Astrocyte of the spinal cord (primary cell): ENCODE data around the gene MFSD2B.
"Not testable (repeated sequence)": the region's sequence is repeated elsewhere in the genome, so short reads cannot be mapped to it uniquely, and the experiment has no call there.

Source experiments
- DNase-seq: peaks from one replicate; pipeline ENCODE4 v3.0.0; 2011; ENCODE audit warnings: low read depth, low spot score
- H3K4me3 ChIP-seq: 2 replicates; pipeline ENCODE4 v1.5.1; 2011; ENCODE audit warnings: low read depth, mild to moderate bottlenecking, low read length, moderate library complexity
- in situ Hi-C: cut with HindIII; loops from 2 replicates; pipeline ENCODE4 v1.10.0; 2017; ENCODE audit warnings: low sequenced_read_pairs
- TF ChIP-seq, protein P1 (sequence below): IDR thresholded peaks from 2 replicates; pipeline ENCODE4 v1.5.1; 2012; ENCODE audit warnings: low read depth, mild to moderate bottlenecking, low read length, inconsistent platforms

Gene MFSD2B

DNA sequence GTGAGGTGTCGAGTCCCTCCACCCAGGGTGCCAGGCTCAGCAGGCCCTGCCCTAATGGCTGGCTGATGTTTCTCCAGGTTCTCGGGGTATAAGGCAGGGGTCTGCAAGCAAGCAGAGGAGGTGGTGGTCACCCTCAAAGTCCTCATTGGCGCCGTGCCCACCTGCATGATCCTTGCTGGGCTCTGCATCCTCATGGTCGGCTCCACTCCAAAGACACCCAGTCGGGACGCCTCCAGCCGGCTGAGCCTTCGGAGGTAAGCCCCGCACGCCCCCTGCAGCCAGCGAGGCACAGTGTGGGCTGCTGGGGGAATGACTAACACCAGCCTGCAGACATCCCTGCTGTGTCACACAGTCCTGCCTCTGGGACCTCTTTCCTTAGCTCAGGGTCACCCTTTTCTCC is 14.1 kb downstream of the MFSD2B start:
- no peak overlapping the region for H3K4me3 ChIP-seq
- in situ Hi-C loops, result no loop called here
- TF ChIP-seq, protein P1, sequence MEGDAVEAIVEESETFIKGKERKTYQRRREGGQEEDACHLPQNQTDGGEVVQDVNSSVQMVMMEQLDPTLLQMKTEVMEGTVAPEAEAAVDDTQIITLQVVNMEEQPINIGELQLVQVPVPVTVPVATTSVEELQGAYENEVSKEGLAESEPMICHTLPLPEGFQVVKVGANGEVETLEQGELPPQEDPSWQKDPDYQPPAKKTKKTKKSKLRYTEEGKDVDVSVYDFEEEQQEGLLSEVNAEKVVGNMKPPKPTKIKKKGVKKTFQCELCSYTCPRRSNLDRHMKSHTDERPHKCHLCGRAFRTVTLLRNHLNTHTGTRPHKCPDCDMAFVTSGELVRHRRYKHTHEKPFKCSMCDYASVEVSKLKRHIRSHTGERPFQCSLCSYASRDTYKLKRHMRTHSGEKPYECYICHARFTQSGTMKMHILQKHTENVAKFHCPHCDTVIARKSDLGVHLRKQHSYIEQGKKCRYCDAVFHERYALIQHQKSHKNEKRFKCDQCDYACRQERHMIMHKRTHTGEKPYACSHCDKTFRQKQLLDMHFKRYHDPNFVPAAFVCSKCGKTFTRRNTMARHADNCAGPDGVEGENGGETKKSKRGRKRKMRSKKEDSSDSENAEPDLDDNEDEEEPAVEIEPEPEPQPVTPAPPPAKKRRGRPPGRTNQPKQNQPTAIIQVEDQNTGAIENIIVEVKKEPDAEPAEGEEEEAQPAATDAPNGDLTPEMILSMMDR, result peak; percentile 57
- DNase-seq, result peak; percentile 29

DNA sequence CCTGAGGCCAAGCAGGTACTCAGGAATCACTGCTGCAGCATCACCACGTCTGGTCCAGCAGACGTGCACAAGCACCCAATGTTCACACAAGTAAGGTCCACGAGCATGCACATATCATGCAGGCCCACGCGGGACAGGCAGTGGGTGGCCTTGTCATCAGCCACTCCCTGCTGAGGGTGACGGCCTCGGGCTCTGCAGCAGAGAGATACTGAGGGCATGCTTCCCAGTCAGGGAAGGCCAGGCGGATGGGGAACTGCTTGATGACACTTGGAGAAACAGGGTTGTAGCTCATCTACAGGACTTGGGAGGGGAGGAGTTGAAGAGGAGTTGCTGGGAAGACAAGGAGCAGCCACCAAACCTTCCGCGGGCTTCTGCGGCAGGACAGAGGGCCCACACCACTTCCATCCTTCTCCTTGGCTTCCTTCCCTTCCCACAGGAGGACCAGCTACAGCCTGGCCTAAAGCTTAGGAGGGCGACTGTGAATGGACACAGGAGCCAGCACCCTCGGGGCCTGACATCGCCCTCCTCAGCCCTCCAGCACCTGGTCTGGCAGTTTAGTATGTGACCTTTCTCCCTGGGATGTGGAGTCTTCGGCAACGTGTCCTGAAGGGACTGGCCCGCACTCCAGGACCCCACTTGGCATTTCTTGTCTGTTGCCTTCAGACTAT is 15.2 kb downstream of the MFSD2B start:
- in situ Hi-C loops, result no loop called here
- no peak for DNase-seq
- no peak overlapping the region for H3K4me3 ChIP-seq
- TF ChIP-seq, protein P1, result no peak

DNA sequence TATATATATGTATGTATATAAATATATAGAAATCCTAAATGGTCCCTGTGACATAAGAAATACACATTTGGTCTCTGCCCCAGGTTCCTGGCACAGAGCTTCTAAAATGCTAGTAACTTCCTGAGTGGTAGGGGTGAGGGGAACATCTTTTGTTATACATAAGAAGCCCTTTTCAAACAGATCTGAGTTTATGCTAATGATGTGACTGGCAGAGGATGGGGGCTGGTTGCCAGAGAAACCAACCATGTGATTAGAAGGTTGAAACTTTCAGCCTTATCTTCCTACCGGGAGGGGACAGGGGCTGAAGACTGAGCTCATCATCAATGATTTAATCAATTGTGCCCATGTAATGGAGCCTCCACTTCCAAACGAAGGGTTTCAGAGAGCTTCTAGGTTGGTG is 16.3 kb downstream of the MFSD2B start:
- H3K4me3 ChIP-seq, result no peak overlapping the region

DNA sequence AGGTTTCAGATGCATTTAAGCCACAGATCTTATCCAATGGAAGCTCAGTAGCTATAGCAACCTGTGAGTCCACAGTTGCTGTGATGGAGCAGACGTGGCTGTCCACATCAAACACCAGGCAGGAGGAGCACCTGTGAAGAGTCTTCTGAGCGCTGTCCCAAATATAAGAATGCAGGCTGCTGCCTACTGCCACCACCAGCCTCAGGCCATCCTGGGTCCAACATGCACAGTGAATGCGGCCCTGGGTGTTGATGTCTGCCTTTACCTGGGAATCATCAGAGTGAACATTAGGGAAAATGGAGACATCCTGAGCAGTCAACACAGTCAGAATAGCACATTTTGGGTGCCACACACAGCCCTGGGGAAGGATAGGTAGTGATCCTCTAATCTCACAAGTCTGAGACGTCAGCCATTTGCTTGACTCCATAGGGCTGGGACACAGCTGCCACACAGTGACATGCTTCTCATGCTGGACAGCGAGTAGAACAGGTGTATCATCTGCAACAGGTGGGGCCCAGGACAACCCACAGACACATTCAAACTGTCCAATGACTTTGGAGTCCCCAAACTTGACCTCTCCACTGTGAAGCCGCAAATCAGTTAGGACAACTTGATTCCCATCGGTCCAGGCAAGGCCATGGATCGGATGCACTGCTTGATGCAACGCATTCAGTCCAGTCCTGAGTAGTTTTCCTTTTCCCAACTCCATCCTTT is 29.1 kb downstream of the MFSD2B start:
- TF ChIP-seq, protein P1, result no peak
- no peak for DNase-seq
- no peak overlapping the region for H3K4me3 ChIP-seq
- in situ Hi-C loops, result no loop called here

More for the DNA sequence above, 16.3 kb downstream of the MFSD2B start:
- DNase-seq, result no peak
- TF ChIP-seq, protein P1, result no peak
- in situ Hi-C loops, result no loop called here

DNA sequence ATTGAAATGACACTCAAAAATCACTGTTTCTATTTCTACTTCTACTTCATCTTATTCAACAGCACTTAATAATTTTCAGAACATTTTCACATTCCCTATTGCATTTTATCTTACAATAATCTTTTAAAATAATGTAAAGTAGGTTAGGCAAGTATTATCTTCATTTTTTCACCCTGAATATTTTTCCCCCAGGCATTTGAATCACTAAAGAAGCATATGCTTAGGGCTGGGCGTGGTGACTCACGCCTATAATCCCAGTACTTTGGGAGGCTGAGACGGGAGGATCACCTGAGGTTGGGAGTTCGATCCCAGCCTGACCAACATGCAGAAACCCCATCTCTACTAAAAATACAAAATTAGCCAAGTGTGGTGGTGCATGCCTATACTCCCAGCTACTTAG is 30.6 kb downstream of the MFSD2B start:
- no peak for DNase-seq
- in situ Hi-C loops, result no loop called here
- H3K4me3 ChIP-seq, result no peak overlapping the region
- TF ChIP-seq, protein P1, result no peak

DNA sequence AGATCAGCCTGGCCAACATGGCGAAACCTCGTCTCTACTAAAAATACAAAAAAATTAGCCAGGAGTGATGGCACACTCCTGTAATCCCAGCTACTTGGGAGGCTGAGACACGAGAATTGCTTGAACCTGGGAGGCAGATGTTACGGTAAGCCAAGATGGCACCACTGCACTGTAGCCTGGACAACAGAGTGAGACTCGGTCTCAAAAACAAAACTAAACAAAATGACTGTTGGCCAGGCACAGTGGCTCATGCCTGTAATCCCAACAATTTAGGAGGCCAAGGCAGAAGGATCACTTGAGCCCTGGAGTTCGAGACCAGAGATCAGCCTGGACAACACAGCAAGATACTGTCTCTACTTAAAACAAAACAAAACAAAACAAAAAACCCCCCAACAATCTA is 33.2 kb downstream of the MFSD2B start:
- DNase-seq, in situ Hi-C loops, H3K4me3 ChIP-seq: not testable (repeated sequence)
